Neural progenitor cell (in vitro differentiated cells): Measurements from ENCODE around the gene ABHD6.

Experiments
- CTCF ChIP-seq: fragments of 200-600 bp; sonication (generic); IDR thresholded peaks from 2 replicates; pipeline ENCODE4 v1.5.1; 2017; ENCODE audit warnings: antibody characterized with exemption, mild to moderate bottlenecking
- EZH2 ChIP-seq: fragments of 200-600 bp; sonication (generic); IDR thresholded peaks from 2 replicates; pipeline ENCODE4 v1.6.1; 2017; ENCODE audit warnings: antibody characterized with exemption, mild to moderate bottlenecking, moderate library complexity
- EZH2phosphoT487 ChIP-seq: fragments of 200-600 bp; sonication (generic); IDR thresholded peaks from 2 replicates; pipeline ENCODE4 v1.6.1; 2017; ENCODE audit warnings: antibody characterized with exemption

DNA sequence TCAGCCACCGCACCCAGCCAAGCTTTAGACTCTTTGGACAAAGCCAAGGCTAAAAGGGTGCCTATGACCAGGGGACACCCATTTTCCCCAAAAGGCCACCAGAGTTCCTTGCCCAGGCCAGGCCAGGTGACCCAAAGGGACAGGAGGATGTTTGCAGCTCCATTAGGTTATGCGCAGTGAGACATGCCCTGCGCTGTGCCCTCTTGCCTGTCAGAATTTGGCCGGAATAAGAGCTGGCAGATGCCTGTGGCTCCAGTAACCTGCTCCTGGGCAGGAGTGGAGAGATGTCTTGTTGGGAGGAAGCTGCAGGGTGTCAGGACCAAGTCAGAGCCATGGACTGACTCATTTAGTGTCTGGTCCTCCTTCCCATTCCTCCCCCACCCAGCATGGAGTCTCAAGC is 47.3 kb upstream of the ABHD6 start:
- no peak for TF ChIP-seq EZH2phosphoT487
- TF ChIP-seq CTCF, result no peak
- no peak for TF ChIP-seq EZH2
